Caki2 (cell line): ENCODE measurements around the gene GLIS1. TPM values are rescaled to one million over a fixed set of nuclear protein-coding genes. Genes with fewer than 3 reads are reported as not detected.
"Not testable (repeated sequence)": the region's sequence is repeated elsewhere in the genome, so short reads cannot be mapped to it uniquely, and the experiment has no call there.

Experiments
- DNase-seq: peaks from one replicate; pipeline ENCODE4 v3.0.0-alpha.2; 2015; ENCODE audit warnings: low read depth
- in situ Hi-C: cut with HindIII; loops from 2 replicates; pipeline ENCODE4 v1.10.0; 2016; ENCODE audit warnings: low sequenced_read_pairs, low pct_unique_long_range_greater_than_20kb, mixed read lengths
- total RNA-seq: library from RNA; depleted of rRNA; stranded (reverse); fragments of >200 nt; shearing (Covaris generic); gene quantifications from 2 replicates; pipeline ENCODE4 v1.2.3, GENCODE V29; 2014; ENCODE audit warnings: low replicate concordance

The GLIS1 gene
- total RNA-seq, 1 experiment from 2014 or later = 0.03 TPM

DNA sequence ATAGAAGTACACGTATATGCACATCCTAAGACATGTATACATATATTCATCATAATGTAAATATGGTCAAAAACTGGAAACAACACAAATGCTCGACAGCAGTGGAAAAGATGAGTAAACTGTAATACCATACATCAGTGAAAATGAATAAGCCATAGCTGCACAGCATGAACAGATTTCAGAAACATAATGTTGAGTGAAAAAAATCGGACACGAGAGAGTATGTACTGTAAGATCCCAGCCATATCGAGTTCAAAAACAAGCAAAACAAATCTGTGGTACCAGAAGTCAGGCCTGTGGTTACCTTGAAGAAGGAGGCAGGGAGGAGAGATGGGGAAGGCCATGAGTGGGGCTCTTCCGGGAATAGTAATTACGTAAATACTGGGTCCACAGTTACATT is 90.4 kb downstream of the GLIS1 start:
- no peak for DNase-seq
- in situ Hi-C loops = no loop called here

DNA sequence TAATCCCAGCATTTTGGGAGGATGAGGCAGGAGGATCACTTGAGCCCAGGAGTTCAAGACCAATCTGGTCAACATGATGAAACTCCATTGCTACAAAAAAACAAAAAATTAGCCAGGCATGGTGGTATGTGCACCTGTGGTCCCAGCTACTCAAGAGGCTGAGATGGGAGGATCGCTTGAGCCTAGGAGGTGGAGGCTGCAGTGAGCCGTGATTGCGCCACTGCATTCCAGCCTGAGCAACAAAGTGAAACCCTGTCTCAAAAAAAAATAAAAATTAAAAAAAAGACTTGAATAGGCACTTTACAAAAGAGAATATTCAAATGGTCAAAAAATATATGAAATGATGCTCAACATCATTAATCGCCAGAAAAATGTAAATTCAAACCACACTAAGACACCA is 91.0 kb downstream of the GLIS1 start:
- DNase-seq, in situ Hi-C loops: not testable (repeated sequence)

DNA sequence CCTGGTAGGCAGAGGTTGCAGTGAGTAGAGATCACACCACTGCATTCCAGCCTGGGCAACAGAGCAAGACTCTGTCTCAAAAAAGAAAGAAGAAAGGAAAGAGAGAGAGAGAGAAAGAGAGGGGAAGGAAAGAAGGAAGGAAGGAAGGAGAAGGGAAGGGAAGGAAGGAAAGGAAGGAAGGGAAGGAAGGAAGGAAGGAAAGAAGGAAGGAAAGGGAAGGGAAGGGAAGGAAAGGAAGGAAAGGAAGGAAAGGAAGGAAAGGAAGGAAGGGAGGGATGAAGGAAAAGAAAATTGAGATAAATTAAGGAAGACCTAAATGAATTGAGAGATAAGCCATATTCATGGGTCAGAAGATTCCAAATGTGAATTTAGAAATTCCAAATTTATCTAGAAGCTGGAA is 92.2 kb downstream of the GLIS1 start:
- in situ Hi-C loops = no loop called here
- no peak for DNase-seq

DNA sequence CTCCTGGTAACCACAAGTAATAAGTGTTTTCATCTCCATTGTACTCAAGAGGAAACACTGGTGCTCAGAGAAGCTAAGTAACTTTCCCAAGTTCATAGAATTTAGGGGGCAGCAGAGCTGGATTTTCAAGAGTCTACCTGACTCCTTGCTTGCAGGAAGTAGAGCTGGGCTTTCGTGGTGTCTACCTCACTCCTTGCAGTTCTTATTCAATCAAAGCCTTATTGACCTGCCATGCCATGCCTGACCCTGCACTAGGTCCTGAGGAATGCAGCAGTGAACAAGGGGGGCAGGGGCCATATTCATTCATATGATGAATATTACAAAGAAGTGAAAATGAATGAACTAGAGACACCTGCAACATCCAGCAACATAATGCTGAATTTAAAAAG is 93.3 kb downstream of the GLIS1 start:
- in situ Hi-C loops = no loop called here
- DNase-seq = no peak

DNA sequence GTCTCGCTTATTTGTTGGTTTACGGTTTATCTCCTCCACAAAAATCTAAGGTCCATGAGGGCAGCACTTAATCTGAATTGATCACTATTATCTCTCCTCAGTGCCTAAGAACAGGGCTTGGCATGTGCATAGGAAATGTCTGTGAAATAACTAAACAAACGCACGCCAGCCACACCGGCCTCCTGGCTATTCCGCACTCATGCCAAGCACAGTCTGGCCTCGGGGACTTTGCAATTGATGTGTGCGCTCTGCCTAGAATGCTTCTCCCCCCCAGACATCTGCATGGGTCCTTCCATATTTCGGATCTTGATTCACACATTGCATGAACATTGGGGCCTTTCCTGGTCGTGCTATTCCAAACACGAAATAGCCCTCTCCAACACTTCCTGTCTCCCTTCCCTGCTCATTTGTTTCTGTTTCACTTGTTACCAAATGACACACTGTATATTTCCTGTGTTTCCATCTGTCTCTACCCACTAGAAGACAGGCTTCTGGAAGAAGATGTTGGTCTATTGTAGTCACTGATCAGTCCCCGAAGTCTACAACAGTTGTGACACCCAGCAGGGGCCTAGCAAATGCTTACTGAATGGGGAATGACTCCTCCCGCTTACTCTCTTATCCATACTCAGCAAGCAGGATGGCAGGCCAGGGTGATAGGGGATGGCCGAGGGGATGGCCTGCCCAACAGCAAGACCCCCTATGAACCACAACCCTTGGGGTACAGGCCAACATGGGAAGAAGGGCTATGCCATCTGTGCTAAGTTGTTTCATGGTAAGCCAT is 93.9 kb downstream of the GLIS1 start:
- no peak for DNase-seq
- in situ Hi-C loops = no loop called here

DNA sequence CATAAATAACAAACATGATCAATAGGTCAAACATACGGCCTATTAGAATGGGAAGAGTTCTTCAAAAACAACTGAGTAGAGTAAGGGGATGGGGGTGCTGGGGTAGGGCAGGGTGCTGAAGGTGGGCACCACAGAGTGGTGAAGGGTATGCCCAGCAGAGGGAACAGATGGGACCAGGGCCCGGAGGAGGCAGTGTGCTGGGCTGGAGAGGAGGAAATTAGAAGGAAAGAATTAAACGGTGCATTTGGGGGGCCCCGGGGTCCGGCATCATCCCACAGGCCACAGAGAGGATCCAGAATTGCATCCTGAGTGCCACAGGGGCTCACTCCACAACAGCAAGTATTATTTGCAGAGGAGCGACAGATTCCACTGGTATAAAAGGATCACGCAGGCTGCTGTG is 94.5 kb downstream of the GLIS1 start:
- in situ Hi-C loops = no loop called here
- no peak for DNase-seq

DNA sequence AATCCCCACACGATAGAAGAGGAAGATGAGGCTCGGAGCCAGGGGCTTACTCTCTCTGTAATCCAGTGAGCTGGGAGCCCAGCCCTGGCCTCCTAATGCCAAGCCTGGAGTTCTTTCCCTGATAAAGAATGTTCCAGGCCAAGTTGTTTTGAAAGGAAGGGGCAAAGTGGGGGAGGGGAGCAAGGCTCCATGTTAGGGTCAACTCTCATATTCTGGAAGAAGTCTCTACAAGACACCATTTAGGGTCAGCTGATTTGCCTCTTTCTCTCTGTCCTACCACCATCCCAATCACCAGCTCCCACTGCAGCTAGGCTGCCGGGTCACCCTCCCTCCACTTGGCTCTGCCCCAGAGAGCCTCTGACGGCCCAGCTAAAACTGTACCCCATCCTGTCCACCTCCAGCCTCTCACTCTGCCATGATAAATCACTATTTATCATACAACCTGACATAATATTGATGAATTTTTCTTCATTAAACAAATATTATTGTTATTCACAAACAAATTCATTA is 95.0 kb downstream of the GLIS1 start:
- DNase-seq = no peak
- in situ Hi-C loops = no loop called here

DNA sequence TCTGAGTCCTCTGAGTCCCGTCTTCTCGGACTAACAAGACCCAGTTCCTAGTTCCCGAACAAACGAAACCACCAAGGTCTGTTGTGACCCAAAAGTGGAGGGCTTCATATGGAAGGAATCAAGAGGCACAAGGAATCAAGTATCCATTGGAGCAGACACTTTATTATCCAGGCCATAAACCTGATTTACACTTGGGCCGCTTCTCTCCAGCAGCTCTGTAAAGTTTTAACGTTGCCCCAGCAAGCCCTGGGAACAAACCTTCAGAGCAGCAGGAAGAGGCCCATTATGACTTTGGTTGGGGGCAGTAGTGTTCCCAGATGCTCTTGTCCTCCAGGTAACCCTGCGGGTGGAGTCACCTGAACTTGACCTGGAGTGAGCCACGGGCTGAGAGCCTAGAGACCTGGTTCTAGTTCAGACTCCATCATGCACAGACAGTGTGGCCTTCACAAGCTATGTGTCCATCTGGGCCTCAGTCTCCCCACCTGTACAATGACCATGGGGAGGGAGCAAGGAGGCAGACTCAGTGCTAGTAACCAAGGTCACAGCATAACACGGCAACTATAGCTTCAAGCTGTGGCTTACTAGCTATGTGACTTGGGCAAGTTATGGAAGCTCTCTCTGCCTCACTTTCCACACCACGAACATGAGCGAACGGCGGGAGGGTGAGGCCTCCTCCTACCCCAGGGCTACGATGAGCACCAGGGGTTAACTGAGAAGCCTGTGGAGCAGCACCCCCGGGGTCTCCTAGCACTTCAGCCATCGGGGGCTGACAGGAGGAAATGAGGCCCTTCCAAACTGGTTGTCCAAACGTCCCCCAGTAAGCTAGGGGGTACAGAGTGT is 95.7 kb downstream of the GLIS1 start:
- DNase-seq = no peak
- in situ Hi-C loops = no loop called here

DNA sequence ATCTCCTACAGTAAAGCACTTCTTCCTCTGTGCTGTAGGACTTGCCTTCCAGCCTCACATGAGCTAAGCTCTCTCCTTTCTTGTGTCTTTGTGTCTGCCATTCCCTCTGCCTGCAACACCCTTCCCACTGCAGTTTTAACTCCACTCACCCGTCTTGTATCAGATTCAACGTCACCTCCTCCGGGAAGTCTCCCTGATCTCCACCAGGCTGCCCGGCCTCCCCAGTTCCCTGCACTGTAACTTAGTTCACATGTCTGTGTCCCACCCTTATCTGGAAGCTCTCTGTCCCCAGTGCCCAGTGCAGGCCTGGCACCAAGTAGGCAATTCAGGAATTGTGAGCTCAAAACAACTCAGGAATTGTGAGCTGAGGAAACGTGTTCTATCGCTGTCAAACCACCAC is 96.4 kb downstream of the GLIS1 start:
- no peak for DNase-seq
- in situ Hi-C loops = no loop called here

DNA sequence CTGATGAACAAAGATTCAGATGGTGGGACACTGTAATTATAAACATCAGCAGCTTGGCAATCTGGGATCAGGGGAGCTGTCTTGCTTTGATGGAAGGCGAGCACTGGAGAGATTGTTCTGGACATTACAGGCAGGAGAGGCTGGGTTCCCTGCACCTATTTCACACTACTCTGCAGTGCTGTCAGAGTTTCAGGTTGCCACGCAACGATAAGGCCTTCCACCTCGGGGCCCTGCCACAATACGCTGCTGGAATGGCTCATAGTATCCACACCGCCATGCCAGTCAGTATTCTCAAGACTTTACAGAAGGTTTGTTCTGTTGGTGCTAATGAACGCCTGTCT is 96.8 kb downstream of the GLIS1 start:
- DNase-seq = no peak
- in situ Hi-C loops = no loop called here

DNA sequence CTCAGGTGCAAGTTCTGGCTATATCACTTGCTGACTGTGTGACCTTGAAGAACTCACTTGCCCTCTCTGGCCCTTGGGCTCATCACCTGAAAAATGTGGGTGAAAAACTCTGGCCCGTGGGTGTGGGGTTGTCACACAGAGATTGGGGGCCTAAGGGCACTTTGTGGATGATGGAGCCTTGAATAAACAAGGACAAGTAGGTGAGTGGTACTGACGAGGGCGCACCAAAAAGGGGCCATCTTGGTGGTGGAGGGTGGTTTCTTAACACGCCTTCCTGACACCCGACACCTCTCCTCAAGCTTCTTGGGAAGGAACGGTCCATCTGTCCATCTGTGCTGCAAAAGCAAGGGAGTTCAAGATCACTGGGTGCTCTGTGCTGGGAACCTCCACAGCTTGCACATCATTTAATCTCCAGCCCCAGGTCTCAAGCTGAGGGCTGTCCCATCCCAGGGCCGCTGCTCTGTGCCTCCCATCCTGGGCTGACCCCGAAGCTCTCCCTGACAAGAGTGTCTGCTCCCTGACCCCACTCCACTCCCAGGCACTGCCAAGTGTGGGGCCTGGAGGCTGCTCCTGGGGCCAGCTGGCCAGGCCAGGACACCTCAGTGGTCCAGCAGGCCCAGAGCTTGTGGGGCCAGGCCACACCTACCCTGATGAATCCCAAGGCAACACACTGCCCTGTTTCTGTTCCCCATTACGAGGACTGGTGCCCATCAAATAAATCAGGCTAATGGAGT is 97.3 kb downstream of the GLIS1 start:
- DNase-seq = no peak
- in situ Hi-C loops = no loop called here

DNA sequence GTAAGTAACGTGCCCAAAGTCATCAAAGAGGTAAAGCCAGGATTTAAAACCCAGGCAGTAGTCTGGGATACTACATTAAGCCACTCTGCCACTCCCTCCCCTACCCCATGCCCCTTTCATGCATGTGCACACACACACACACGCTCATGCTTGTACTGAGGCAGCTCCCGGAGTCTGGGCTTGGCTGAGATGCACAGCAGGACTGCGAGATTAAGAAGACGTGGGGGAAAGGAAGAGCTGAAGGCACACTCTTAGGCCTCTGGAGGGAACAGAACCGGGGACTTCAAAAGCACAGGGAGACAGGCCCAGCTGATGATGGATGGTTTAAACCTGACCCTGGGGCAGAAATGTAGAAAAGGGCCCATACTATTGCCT is 98.3 kb downstream of the GLIS1 start:
- no peak for DNase-seq
- in situ Hi-C loops = no loop called here

DNA sequence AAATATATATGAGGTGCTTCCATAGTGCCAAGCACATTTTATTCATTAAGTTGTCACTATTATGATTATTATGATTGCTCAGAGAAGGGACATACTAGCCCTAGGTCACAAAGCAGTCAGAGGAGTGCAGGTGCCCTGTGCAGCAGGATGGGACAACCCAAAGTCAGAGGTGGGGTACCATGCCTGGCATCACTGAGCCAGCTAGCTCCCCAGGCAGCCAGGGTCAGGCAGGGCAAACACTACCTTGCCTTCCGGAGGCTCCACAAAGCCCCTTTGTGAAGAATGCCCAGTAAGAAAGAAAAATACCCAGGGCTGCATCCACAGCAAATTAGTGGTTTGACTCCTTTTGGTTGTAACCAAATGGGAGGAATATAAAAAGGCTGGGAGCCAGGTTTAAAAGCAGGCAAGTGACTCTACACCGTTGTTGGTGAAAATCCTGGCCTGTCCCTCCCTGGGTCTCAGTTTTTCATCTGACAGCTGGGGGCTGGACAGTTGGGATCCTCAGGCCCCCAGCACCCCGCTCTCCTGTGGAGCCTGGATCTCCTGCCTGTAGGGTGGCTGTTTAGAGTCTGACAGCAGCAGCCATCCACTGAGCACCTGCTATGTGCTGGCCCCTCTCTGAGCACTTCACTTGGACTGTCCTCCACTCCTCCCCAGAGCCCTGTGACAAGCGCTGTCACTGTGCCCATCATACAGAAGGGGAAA is 98.8 kb downstream of the GLIS1 start:
- DNase-seq = no peak
- in situ Hi-C loops = no loop called here

DNA sequence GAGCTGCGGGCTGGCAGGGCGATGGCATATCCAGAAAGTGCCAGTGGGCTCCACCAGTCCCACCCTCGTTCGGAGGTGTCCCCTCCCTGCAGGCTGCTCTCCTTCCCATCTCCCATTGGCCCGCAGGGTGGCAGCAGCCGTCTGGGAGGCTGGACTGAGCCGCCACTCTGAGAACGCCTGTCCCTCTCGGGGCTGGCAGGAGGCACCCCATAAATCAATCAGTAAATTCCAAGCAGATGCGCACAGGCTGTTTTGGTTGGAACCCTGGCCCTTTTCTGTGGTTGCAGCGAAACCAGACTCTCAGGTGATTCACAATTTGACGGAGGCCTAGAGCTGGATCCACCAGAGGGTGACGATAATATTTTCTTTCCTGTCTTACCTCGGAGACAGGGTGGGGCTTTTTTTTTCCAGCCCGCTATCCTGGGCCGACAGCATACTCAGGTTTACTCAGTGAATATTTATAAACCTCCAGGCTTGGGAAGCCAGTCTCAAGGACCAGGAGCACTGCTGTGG is 99.7 kb downstream of the GLIS1 start:
- in situ Hi-C loops = no loop called here
- peak; percentile 92 for DNase-seq

DNA sequence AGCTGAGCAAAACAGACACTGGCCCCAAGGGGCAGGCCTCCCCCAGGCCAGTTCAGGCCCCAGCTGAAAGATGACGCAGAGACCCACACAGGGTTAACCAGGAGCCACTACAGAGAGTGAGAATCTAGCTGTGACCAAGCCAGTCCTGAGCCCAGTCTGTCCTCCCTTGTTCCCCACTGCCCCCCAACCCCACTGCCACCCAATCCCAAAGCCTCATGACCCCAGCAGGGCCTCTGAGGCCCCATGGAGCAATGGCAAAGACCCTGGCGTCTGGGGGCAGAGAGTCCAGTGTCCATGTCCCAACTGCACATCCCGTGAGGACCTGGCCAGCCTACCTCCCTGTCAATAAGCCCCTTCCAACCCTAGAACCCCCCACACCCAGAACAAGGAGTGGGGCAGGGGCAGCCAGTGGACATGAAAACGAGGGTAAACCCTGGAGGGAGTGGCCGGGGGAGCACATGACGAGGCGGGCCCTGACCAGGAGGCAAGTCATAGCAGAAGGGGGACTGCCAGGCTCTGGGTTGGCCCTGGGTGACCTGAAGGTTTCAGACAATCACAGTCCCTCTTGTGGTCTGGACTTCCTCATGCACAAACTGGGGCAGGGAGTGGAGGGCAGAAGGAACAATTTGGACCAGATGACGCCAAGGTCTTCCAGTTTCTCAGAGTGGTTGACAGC is 100.5 kb downstream of the GLIS1 start:
- in situ Hi-C loops = no loop called here
- no peak for DNase-seq

DNA sequence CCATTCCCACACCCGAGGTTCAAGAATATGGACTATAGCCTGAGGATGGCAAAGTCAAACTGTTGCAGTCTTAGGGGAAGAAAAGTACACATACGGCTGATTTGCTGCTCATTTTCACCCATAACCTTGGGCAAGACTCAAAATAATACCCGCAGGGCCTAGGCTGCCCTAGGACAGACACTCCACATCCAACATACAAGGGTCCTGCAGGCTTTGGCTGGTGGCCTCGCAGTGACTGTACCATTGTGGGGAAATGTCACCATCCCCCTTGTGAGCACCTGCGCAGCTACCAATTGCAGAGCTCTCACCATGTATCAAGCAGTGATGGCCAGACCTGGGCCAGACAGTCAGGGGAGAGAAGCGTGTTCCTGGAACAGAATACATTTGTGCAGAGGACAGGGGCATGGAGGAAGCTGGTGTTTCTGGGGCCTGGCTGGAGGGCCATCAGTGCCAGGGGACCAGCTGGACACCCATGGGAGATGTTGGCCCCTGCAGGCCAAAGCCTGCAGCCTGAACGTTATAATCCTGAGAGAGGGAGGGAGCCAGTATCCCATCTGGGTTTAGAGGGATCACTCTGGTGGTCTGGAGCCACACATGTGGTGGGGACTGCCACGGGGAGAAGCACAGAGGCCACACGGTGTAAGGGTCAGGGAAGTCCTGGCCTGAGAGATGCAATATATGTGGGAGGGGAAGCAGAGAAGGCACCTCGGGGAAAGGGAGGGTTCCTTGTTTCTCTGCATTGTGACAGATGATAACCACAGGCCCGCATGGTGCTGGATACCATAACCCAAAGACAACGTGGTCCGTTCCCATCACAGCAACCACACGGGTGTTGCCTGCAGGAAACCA is 101.2 kb downstream of the GLIS1 start:
- in situ Hi-C loops = no loop called here
- no peak for DNase-seq

DNA sequence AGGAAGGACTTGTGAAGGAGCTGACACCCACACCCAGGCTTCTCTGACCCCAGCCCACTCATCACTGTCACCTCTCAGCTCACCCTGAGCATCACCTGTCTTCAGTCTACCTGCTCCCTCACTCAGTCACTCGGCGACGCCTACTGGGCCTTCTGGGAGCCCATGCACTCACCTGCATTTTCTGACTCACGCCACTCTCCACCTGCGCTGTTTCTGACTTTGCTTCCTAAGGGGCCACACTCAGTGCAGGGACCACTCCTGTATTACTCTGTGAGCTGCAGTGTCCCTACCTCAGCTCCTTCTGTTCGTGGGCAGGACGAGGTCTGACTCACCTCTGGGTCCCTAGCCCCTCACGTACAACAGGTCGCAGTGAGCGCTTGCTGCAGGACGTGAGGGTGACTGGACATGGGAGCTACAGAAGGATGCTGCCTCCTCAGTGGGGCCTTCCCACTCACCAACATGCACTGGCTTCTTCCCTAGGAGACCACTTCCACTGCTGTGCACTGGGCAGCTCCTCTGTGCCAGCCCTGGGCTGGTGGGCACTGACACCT is 102.3 kb downstream of the GLIS1 start:
- in situ Hi-C loops = no loop called here
- no peak for DNase-seq
